ENCODE results near the gene SPINK1. TPM values are rescaled to one million over a fixed set of nuclear protein-coding genes. Genes with fewer than 3 reads are reported as not detected.

Gene SPINK1
- total RNA-seq, 1 donor from 2014 or later: not detected

Other genes starting within 250 kb of the SPINK1 start
- gene JAKMIP2, start 48.9 kb downstream of the SPINK1 start, total RNA-seq: 7.6 and 9.5 TPM in 2 replicates
- not detected in 2 replicates for gene SCGB3A2, start 47.0 kb upstream of the SPINK1 start, total RNA-seq
- not detected in 2 replicates for gene C5orf46, start 74.9 kb upstream of the SPINK1 start, total RNA-seq
- gene SPINK5, start 232.3 kb upstream of the SPINK1 start, total RNA-seq: not detected in 2 replicates